HG03060 (cell line): ENCODE measurements around the gene ZNF804A.

Experiments used
- ATAC-seq: cut with Tn5 transposase; IDR thresholded peaks from one replicate; pipeline ENCODE4 v1.9.1; 2021; ENCODE audit warnings: low read depth, moderate number of reproducible peaks; ENCODE audit not compliant: unreplicated experiment

The ZNF804A gene

DNA sequence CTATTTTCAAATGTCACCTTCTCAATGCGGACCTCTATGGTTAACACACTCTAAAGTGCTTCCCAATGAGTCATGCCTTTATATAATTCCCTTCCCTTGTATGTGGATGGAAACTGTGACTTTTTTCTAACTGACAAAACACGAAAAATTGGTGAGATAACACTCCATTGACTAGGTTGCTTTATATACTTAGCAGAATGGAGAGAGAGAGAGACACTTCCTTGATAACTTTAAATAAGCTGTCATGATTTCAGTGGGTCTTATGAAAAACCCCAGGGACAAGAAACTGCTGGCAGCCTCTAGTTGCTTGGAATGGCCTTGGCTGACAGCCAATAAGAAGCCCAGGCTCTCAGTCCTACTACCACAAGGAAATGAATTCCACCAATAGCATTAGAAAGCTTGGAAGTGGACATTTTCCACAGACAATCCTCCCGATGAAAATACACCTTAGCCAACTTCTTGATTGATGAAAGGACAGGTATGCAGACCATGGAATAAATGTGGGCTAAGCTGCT is 322.2 kb downstream of the ZNF804A start:
- ATAC-seq: no peak

DNA sequence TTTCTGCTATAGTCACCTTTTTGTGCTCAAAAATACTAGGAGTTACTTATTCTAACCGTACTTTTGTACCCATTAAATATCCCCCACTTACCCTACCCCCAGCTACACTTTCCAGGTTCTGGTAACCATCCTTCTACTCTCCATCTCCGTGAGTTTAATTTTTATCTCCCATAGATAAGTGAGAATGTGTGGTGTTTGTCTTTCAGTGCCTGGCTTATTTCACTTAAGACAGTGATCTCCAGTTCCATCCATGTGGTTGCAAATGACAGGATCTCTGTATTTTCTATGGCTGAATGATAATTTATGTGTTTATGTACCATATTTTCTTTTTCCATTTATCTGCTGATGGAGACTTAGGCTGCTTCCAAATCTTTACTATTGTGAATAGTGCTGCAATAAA is 323.3 kb downstream of the ZNF804A start:
- ATAC-seq: no peak

- ATAC-seq: no peak
These were observed 325.4 kb downstream of the ZNF804A start for GRCh38 chr2:184923751-184924150.

- no peak for ATAC-seq
These were observed 328.7 kb downstream of the ZNF804A start for GRCh38 chr2:184927040-184927439.

GRCh38 chr2:184936761-184937160 is 338.4 kb downstream of the ZNF804A start:
- no peak for ATAC-seq

DNA sequence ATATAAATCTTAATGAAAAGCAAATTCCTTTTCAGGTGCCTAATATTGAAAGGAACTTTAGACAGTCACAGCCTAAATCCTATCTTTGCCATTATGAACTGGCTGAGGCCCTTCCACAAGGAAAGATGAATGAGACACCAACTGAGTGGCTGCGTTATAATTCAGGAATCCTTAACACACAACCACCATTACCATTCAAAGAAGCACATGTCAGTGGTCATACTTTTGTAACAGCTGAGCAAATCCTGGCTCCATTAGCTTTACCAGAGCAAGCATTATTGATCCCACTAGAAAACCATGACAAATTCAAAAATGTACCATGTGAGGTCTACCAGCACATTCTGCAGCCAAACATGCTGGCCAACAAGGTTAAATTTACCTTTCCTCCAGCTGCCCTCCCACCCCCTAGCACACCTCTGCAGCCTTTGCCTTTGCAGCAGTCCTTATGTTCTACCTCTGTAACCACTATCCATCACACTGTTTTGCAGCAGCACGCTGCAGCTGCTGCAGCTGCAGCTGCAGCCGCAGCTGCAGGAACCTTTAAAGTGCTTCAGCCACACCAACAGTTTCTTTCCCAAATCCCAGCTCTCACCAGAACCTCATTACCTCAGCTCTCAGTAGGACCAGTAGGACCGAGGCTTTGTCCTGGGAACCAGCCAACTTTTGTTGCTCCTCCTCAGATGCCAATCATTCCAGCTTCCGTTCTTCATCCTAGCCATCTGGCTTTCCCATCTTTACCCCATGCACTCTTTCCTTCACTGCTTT is 340.1 kb downstream of the ZNF804A start:
- no peak for ATAC-seq

GRCh38 chr2:184945326-184945725 is 347.0 kb downstream of the ZNF804A start:
- ATAC-seq: no peak

GRCh38 chr2:184945824-184946223 is 347.5 kb downstream of the ZNF804A start:
- no peak for ATAC-seq

GRCh38 chr2:184956856-184957255 is 358.5 kb downstream of the ZNF804A start:
- no peak for ATAC-seq

GRCh38 chr2:184971546-184972068 is 373.3 kb downstream of the ZNF804A start:
- no peak for ATAC-seq
